ENCODE measurements around the gene GARNL3.

The GARNL3 gene

DNA sequence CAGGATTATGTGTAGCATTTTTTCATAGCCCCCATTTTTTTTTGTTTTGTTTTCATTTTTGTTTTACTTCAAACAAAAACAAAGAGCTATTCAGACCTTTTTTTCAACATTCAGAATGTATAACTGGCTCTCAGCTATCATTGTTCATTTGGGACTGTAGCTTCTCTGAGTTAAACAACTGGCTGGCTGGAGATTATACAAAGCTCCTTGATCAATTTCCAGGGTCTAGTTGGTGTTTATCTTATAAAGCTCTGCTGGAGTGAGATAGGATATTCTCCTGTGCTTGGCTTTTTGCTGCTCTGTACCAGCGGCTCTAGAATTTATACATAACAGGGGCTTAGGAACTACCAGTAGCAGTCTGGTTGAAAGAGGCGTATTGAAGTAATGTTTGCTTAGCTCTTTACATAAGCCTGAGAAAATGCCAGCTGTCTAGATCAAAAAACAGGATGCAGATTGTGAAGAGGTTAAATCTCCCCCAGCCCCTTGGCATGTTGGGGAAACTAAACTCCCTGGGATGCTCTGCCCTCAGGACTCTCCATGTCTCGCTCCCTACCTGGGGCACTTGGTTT is 15.2 kb downstream of the GARNL3 start:
- H3K9me3 Mint-ChIP-seq: no peaks in the 10 kb centered on the region
- H3K4me3 Mint-ChIP-seq: no peak overlapping the region
- peaks cover 42% of the 10 kb centered on the region for H3K4me1 Mint-ChIP-seq (ENCODE audit: low read depth)
- H3K27ac Mint-ChIP-seq: no peak overlapping the region
- intact Hi-C loops (cut with micrococcal nuclease): no loop called here
- H3K36me3 Mint-ChIP-seq (ENCODE audit: low read depth): no peaks in the 10 kb centered on the region
- peaks cover 6% of the 10 kb centered on the region for H3K27me3 Mint-ChIP-seq

DNA sequence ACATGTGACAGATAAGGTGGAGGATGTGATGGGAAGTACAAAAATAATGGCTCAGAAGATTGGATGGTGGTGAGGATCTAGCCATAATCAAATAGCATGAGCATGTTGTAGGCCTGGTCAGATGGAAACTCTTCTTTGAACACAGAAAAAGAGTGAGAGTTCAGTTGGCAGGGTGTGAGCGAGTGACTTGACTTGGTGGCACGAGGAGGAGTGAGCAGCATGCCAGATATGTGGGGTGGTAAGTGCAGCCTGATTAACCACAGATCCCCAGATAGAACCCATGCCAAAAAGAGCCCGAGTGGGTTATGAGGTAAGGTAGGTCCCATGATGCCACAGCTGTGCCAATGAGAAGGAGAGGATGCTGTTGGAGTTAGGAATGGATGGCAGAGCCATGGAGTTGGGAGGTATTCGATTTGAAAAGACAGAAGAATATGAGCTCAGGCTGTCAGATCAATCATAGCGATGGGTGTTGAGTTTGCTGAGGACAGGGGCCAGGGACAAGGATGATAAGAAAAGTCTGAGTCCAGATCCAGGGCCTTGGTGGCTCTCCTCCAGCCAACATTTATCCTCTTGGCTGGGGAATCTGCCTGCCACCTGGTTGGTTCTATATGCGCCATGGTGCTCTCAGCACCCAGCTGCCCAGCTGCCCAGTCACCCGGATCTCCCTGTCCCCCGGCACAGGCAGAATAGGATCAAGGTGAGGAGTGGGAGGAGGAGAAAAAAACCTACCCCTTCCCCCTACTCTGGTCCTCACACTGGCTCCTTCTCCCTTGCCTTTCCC is 16.5 kb downstream of the GARNL3 start:
- Mint-ChIP-seq H3K4me1 (ENCODE audit: low read depth) (peaks cover 32% of the 10 kb centered on the region), H3K36me3 (ENCODE audit: low read depth) (no peaks in the 10 kb centered on the region), H3K9me3 (no peaks in the 10 kb centered on the region), H3K4me3 (no peak overlapping the region), H3K27me3 (peaks cover 6% of the 10 kb centered on the region), H3K27ac (no peak overlapping the region)
- intact Hi-C loops (cut with micrococcal nuclease): no loop called here

DNA sequence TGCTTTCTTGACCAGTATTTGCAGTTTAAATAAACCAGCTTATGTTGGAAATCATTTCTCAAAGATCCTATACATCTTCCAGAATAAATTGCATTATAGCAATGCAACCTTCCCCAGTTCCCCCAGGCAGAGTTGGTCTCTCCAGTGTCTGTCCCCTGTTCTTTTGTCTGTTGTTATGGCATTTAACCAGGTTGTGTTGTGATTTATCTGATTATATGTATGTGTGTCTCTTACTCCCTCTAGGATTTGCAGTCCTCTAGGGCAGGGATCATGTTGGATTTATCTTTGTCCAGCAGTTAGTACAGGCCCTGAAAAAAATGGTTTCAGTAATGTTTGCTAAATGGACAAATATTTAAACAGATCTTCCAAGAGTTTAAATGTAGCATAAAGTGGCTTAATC is 17.3 kb downstream of the GARNL3 start:
- Mint-ChIP-seq H3K36me3 (ENCODE audit: low read depth) (no peaks in the 10 kb centered on the region), H3K4me3 (no peak overlapping the region), H3K9me3 (no peaks in the 10 kb centered on the region), H3K4me1 (ENCODE audit: low read depth) (peaks cover 24% of the 10 kb centered on the region), H3K27me3 (peaks cover 5% of the 10 kb centered on the region), H3K27ac (no peak overlapping the region)
- intact Hi-C loops (cut with micrococcal nuclease): no loop called here

DNA sequence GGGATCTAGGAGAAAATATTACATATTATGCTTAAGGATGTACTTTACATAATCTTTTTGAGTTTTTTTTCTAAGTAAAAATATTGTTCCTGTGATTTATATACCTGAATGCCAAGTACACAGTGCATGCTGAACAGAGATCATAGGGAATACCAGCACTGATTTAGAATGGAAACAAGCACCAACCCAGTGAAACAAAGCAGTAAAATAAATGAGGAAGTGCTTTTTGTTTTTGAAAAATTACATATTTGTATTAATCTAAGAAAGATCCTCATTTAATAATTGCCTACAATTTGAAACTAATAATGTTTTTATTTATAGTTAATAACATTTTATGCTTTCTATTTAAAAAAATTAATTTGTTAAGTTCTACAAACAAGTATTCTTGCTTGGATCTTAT is 18.0 kb downstream of the GARNL3 start:
- H3K27ac Mint-ChIP-seq: no peak overlapping the region
- peaks cover 17% of the 10 kb centered on the region for H3K4me1 Mint-ChIP-seq (ENCODE audit: low read depth)
- no peaks in the 10 kb centered on the region for H3K9me3 Mint-ChIP-seq
- H3K36me3 Mint-ChIP-seq (ENCODE audit: low read depth): no peaks in the 10 kb centered on the region
- intact Hi-C loops (cut with micrococcal nuclease): no loop called here
- no peak overlapping the region for H3K4me3 Mint-ChIP-seq
- H3K27me3 Mint-ChIP-seq: peaks cover 5% of the 10 kb centered on the region

DNA sequence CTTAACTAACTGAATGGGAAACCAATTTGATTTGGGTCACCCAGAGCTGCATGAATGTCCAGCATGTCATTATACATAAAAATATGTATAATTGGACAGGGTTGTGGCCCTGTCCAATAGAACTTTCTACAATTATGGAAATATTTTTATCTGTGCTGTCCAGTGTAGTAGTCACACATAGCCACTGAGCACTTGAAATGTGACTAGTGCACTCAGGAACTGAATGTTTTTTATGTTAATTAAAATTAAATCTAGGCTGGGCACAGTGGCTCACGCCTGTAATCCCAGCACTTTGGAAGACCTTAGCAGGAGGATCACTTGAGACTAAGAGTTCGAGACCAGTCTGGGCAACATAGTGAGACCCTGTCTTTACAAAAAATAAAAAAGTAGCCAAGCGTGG is 18.6 kb downstream of the GARNL3 start:
- intact Hi-C loops (cut with micrococcal nuclease): no loop called here

DNA sequence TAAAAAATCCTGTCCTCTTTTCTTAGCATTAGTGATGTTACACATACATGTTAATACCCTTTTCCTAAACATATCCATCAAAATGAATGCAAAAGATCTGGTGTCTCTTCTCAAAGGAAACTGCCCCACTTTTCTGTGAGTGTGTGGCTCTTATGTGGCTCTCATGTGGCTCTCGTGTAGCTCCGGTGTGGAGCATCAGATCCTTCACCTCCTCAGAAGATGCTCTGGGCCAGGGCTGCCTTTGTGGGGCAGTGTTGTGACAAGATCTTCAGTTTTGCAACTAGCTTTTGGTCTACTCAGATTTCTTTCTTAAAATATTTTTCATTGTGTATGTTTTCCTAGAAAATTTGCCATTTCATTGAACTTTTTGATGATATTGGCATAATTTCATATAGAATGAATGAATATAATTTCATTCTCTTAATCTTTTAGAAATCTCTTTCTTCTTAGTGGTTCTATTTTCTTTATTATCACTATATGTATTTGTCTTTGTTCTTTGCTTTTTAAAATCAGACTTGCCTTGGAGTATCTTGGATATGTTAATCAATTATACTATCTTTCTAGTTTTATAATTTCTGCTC is 19.4 kb downstream of the GARNL3 start:
- intact Hi-C loops (cut with micrococcal nuclease): no loop called here
- Mint-ChIP-seq H3K4me1 (ENCODE audit: low read depth) (peaks cover 28% of the 10 kb centered on the region), H3K4me3 (no peak overlapping the region), H3K27me3 (peaks cover 5% of the 10 kb centered on the region), H3K36me3 (ENCODE audit: low read depth) (no peaks in the 10 kb centered on the region), H3K27ac (no peak overlapping the region), H3K9me3 (no peaks in the 10 kb centered on the region)

More for the DNA sequence above, 18.6 kb downstream of the GARNL3 start:
- Mint-ChIP-seq H3K27me3 (peaks cover 5% of the 10 kb centered on the region), H3K4me1 (ENCODE audit: low read depth) (peaks cover 19% of the 10 kb centered on the region), H3K36me3 (ENCODE audit: low read depth) (no peaks in the 10 kb centered on the region), H3K9me3 (no peaks in the 10 kb centered on the region), H3K4me3 (no peak overlapping the region), H3K27ac (no peak overlapping the region)

DNA sequence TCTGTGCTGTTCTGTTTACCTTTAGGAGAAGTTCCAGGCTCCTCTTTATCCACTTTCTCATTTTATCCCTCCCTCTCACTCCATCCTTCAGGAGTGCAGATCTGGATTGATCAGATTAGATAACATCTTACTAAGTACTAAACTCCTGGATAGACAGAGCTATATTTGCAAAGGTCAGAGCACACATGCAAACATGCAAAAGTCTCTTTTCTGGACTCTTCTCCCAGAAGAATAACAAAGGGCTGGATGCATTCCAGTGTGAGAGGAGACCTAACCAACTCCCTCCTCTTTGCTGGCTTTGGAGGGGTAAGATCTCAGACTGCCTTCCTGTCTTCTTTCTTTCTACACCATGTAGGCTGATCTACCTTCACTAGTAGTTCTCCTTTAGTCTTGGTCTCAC is 21.4 kb downstream of the GARNL3 start:
- no peak overlapping the region for H3K27ac Mint-ChIP-seq
- intact Hi-C loops (cut with micrococcal nuclease): no loop called here
- H3K9me3 Mint-ChIP-seq: no peaks in the 10 kb centered on the region
- no peaks in the 10 kb centered on the region for H3K36me3 Mint-ChIP-seq (ENCODE audit: low read depth)
- H3K27me3 Mint-ChIP-seq: peaks cover 1% of the 10 kb centered on the region
- no peak overlapping the region for H3K4me3 Mint-ChIP-seq
- H3K4me1 Mint-ChIP-seq (ENCODE audit: low read depth): peaks cover 21% of the 10 kb centered on the region

DNA sequence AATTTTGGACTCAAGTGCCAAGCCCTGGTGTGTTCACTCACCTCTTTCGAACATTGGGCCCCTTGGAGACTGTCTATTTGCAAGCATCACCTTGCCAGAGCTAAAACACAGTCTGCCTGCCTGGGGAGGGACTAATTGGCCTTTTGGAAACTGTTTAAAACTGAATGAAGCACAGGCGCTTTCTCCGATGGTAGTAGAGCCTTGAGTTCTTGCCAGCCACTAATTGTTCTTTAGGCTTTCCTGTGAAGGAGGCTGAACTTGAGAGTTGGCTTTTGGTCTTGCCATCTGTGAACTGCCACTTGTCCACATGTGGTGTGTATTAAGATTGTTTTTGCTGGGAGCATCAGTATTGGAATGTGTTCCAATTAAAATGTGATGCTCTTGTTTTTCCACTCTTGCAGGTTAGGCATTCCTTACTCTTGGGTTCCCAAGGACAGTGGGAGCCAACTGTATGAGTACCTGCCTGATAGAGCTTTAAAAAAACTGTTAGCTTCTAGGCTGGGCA is 26.0 kb downstream of the GARNL3 start:
- intact Hi-C loops (cut with micrococcal nuclease): no loop called here
- Mint-ChIP-seq H3K27me3 (peaks cover 4% of the 10 kb centered on the region), H3K27ac (no peak overlapping the region), H3K36me3 (ENCODE audit: low read depth) (no peaks in the 10 kb centered on the region), H3K4me3 (no peak overlapping the region), H3K4me1 (ENCODE audit: low read depth) (peaks cover 26% of the 10 kb centered on the region), H3K9me3 (no peaks in the 10 kb centered on the region)

DNA sequence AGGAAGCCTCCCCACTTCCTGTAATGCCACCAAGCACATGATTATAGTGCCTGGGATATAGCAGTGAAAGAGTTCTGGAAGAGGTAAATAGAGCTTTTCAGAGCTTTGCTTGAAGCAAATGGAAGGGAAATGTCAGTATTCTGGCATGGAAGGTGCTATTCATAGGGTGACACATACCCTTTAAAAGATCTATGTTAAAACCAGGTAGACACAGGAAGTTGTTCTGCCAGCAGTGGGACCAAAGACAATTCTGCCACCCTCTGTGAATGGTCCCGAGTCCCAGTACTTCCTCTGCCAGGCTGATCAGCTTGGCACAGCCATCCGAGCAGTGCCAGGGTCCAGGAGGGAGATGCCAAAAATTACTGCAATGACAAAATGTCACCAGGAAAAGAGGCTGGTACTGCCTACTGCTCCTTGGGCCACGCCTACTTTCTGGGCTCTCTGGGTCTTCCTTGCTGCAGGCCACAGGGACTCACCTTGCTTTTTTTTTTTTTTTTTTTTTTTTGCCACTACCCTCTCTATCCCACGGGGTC is 26.7 kb downstream of the GARNL3 start:
- H3K27me3 Mint-ChIP-seq: peaks cover 4% of the 10 kb centered on the region

DNA sequence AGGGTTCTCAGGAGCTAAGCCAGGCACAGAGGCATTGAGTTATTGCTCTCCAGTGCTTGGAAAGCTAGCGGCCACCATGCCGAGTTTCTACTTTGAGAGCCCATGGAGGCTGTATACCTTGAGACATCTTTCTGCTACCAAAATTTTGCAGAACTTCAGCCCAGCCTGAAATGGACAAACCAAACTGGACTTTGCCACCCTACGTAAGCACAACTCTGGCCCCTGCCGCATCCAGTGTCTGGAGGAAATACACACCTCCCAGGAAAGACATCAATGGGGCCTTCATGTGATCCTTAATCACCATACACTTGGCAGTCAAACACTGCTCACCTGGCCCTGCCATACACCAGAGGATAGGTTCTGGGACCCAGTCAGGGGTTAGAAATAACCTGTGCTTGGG is 27.8 kb downstream of the GARNL3 start:
- Mint-ChIP-seq H3K27ac (no peak overlapping the region), H3K4me3 (no peak overlapping the region), H3K36me3 (ENCODE audit: low read depth) (no peaks in the 10 kb centered on the region), H3K4me1 (ENCODE audit: low read depth) (peaks cover 26% of the 10 kb centered on the region), H3K27me3 (peaks cover 3% of the 10 kb centered on the region), H3K9me3 (no peaks in the 10 kb centered on the region)
- intact Hi-C loops (cut with micrococcal nuclease): no loop called here

More for the DNA sequence above, 26.7 kb downstream of the GARNL3 start:
- Mint-ChIP-seq H3K36me3 (ENCODE audit: low read depth) (no peaks in the 10 kb centered on the region), H3K27ac (no peak overlapping the region), H3K4me3 (no peak overlapping the region), H3K9me3 (no peaks in the 10 kb centered on the region), H3K4me1 (ENCODE audit: low read depth) (peaks cover 26% of the 10 kb centered on the region)
- intact Hi-C loops (cut with micrococcal nuclease): no loop called here

DNA sequence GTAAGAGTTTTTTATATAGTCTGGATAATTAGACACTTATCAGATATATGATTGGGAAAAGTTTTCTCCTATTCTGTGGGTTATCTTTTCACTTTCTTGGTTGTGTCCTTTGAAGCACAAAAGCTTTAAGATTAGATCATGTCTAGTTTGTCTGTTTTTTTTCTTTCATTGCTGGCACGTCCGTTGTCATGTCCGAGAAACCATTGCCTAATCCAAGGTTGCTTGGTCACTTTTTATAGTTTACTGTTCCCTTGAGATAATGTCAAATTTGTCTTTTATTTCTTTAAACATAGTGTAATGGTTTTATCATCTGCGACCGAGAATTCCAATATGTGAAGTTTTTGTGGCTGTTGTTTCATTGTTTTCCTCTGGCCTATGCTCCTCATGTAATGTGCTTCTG is 28.8 kb downstream of the GARNL3 start:
- Mint-ChIP-seq H3K36me3 (ENCODE audit: low read depth) (no peaks in the 10 kb centered on the region), H3K9me3 (no peaks in the 10 kb centered on the region), H3K4me1 (ENCODE audit: low read depth) (peaks cover 18% of the 10 kb centered on the region), H3K27me3 (peaks cover 3% of the 10 kb centered on the region), H3K27ac (no peak overlapping the region), H3K4me3 (no peak overlapping the region)
- intact Hi-C loops (cut with micrococcal nuclease): no loop called here

DNA sequence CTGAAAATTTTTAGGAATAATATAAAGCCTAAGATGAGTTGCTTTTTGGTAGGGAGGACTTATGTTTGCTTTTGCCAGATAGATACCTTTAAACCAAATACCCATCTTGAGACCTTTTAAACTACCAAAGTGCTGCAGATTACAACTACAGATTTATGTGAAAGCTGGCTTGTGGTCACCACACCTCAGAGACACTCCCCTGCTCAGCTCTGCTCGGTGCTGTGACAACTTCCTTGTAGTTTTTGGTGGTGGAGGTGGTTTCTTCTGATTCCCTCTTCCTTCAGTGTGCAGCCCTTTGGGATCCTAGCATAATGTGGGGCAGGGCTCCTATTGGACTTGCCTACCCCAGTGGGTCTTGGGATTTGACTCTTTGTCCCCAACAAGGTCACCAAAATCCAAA is 29.2 kb downstream of the GARNL3 start:
- Mint-ChIP-seq H3K27ac (no peak overlapping the region), H3K4me1 (ENCODE audit: low read depth) (peaks cover 14% of the 10 kb centered on the region), H3K36me3 (ENCODE audit: low read depth) (no peaks in the 10 kb centered on the region), H3K9me3 (no peaks in the 10 kb centered on the region), H3K27me3 (peaks cover 3% of the 10 kb centered on the region), H3K4me3 (no peak overlapping the region)
- intact Hi-C loops (cut with micrococcal nuclease): no loop called here

DNA sequence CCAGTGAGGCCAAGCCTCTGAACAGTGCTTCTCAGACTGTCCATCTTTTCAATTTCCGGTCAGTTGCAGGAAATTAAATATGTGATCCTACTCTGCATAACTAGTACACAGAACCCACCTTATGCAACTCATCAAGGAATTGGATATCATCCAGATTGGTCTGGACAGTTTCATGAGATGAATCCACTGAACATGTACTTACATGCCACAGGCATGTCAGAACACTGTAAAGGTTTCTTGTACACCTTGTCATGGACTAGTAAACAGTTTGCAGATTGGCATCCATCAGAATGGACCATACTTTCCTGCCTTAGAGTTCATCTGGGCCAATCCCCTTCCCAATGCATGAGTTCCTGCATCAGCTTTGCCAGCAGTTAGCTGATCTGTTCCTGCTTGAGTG is 30.4 kb downstream of the GARNL3 start:
- Mint-ChIP-seq H3K4me1 (ENCODE audit: low read depth) (peaks cover 6% of the 10 kb centered on the region), H3K9me3 (no peaks in the 10 kb centered on the region), H3K4me3 (no peak overlapping the region), H3K36me3 (ENCODE audit: low read depth) (no peaks in the 10 kb centered on the region), H3K27ac (no peak overlapping the region), H3K27me3 (peaks cover 3% of the 10 kb centered on the region)
- intact Hi-C loops (cut with micrococcal nuclease): no loop called here

DNA sequence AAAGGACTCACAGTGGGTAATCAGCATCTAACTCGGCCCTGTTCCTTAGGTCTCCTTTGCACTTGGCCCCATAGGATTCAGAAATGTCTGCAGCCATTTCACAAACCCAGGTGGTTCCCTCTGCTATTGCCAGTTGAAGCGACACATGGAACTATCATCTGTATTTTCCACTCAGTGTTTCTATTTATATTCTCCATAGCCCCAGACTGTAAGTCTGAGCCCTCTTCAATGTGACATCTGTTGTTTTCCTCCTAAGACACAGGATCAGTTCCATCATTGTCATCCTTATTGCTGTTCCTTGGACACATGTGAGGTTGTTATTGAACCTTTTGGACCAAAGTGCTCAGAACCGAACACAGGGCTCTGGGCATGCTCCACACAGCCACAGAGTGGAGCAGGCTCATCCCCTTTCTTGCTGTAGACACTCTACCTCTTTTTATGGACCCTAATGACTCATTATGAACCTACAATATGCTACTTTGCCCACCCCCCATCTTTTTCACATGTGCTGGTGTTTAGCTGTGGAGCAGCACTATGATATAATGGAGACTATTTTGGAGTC is 36.4 kb downstream of the GARNL3 start:
- no peaks in the 10 kb centered on the region for H3K9me3 Mint-ChIP-seq
- no peaks in the 10 kb centered on the region for H3K4me1 Mint-ChIP-seq (ENCODE audit: low read depth)
- H3K27me3 Mint-ChIP-seq: no peaks in the 10 kb centered on the region
- no peak overlapping the region for H3K27ac Mint-ChIP-seq
- no peaks in the 10 kb centered on the region for H3K36me3 Mint-ChIP-seq (ENCODE audit: low read depth)
- intact Hi-C loops (cut with micrococcal nuclease): no loop called here
- H3K4me3 Mint-ChIP-seq: no peak overlapping the region

Data from dendritic cell treated with granulocyte-macrophage colony-stimulating factor and Interleukin-4, amounts not matched to agents 40 ng/mL and 50 ng/mL, for 4 days (primary cell).